Bronchial epithelial cell (primary cell): ENCODE data around the gene MITF. TPM values are rescaled to one million over a fixed set of nuclear protein-coding genes. Genes with fewer than 3 reads are reported as not detected.

Experiments
- DNase-seq: peaks from one replicate; pipeline ENCODE4 v3.0.0-alpha.2; 2010; ENCODE audit warnings: low read depth
- FAIRE-seq: peaks from 2 replicates; lab custom pipeline; 2011; peaks lifted over from hg19 to GRCh38; lab: Jason Lieb, UNC
- H3K27me3 ChIP-seq: 2 replicates; pipeline ENCODE4 v1.5.1; 2011; ENCODE audit warnings: low read length; ENCODE audit not compliant: control insufficient read depth, insufficient read depth
- H3K36me3 ChIP-seq: 2 replicates; pipeline ENCODE4 v1.5.1; 2011; ENCODE audit warnings: low read length; ENCODE audit not compliant: control insufficient read depth, insufficient read depth
- H3K4me3 ChIP-seq: 2 replicates; pipeline ENCODE4 v1.5.1; 2011; ENCODE audit warnings: mild to moderate bottlenecking, low read depth, low read length, control low read depth
- total RNA-seq: library from RNA; depleted of rRNA; stranded (reverse); fragments of >200 nt; gene quantifications from 2 replicates; pipeline ENCODE4 v1.2.1, GENCODE V29; 2014
- TF ChIP-seq, protein P1 (sequence below): IDR thresholded peaks from 2 replicates; pipeline ENCODE4 v1.5.1; 2011; ENCODE audit warnings: mild to moderate bottlenecking, moderate library complexity, low read length, control low read depth, inconsistent platforms; ENCODE audit not compliant: insufficient read depth, severe bottlenecking

Gene MITF
- total RNA-seq, 1 donor from 2014 or later = 1.6 TPM

DNA sequence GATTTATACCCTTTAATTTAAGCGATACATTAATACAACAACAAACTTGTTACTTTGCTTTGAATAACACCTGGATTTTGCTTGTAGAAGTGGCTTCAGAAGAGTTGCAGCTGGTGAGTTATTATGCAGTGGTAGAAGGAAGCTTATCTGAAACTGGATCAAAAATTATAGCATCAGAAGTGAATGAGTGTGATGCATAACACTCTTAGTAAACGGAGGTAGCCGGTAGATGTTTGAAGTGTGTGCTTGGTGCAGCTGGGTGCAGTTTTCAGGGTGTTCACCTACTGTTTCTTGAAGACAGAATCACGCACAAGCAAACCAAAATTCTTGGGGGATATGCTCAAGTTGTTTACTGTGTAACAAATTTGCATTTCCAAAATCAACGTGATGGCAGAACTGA, 103.1 kb downstream of the MITF start:
- FAIRE-seq (no peak), DNase-seq (no peak)

GRCh38 chr3:69842789-69843188, 103.5 kb downstream of the MITF start:
- FAIRE-seq (no peak), DNase-seq (no peak)
- H3K36me3 ChIP-seq = no peaks in the 10 kb centered on the region
- no peaks in the 10 kb centered on the region for H3K27me3 ChIP-seq
- no peak overlapping the region for H3K4me3 ChIP-seq
- TF ChIP-seq, protein P1, sequence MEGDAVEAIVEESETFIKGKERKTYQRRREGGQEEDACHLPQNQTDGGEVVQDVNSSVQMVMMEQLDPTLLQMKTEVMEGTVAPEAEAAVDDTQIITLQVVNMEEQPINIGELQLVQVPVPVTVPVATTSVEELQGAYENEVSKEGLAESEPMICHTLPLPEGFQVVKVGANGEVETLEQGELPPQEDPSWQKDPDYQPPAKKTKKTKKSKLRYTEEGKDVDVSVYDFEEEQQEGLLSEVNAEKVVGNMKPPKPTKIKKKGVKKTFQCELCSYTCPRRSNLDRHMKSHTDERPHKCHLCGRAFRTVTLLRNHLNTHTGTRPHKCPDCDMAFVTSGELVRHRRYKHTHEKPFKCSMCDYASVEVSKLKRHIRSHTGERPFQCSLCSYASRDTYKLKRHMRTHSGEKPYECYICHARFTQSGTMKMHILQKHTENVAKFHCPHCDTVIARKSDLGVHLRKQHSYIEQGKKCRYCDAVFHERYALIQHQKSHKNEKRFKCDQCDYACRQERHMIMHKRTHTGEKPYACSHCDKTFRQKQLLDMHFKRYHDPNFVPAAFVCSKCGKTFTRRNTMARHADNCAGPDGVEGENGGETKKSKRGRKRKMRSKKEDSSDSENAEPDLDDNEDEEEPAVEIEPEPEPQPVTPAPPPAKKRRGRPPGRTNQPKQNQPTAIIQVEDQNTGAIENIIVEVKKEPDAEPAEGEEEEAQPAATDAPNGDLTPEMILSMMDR = no peak

More for the DNA sequence above, 103.1 kb downstream of the MITF start:
- H3K4me3 ChIP-seq = no peak overlapping the region
- TF ChIP-seq, protein P1 = no peak
- H3K27me3 ChIP-seq = no peaks in the 10 kb centered on the region
- H3K36me3 ChIP-seq = no peaks in the 10 kb centered on the region

DNA sequence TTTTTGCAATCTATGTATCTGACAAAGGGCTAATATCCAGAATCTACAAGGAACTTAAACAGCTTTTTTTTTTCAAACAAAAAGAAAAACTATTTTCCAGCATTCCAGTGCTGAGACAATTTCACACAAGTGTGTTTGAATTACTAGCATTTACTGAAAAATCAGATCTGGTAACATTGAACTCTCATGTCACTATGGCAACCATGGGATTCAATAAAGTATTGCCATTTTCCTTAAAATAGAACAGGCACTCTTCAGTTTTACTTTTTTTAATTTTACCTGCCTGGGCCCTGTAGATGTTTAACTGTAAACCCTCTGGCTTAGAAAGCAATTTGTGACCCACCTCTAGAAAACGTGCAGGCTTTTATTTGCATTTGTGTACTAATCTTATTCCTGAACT, 105.4 kb downstream of the MITF start:
- FAIRE-seq (no peak), DNase-seq (no peak)
- TF ChIP-seq, protein P1 = no peak
- no peaks in the 10 kb centered on the region for H3K36me3 ChIP-seq
- H3K27me3 ChIP-seq = no peaks in the 10 kb centered on the region
- H3K4me3 ChIP-seq = no peak overlapping the region

- no peak overlapping the region for H3K4me3 ChIP-seq
- DNase-seq (no peak), FAIRE-seq (no peak)
- no peaks in the 10 kb centered on the region for H3K27me3 ChIP-seq
- no peaks in the 10 kb centered on the region for H3K36me3 ChIP-seq
- TF ChIP-seq, protein P1 = no peak
These were observed 108.0 kb downstream of the MITF start for GRCh38 chr3:69847303-69847702.

- Histone ChIP-seq H3K36me3 (no peaks in the 10 kb centered on the region), H3K27me3 (no peaks in the 10 kb centered on the region), H3K4me3 (no peak overlapping the region)
- FAIRE-seq = no peak
- TF ChIP-seq, protein P1 = no peak
- no peak for DNase-seq
These were observed 108.8 kb downstream of the MITF start for GRCh38 chr3:69848113-69848512.

DNA sequence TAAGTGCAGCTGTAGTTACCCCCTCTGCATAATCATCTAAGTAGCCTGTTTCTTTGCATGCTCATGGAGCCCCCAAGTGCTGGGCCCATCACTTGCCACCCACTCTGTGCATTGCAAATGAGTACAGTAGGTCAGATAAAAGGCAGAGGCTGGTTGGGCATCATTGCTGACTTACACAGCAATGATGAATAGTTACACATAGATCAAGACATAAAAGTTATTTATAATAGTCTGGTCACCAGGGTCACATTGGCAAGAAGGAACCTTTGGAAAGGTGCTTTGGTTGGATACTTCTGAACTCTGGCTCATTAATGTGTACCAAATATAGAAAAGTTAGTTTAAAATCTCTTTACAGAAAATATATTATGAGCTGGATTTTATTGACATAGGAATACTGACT, 111.6 kb downstream of the MITF start:
- no peak for FAIRE-seq
- H3K4me3 ChIP-seq = no peak overlapping the region

More for the DNA sequence above, 111.6 kb downstream of the MITF start:
- no peaks in the 10 kb centered on the region for H3K27me3 ChIP-seq
- TF ChIP-seq, protein P1 = no peak
- no peak for DNase-seq
- H3K36me3 ChIP-seq = no peaks in the 10 kb centered on the region
